DOHH2 (cell line): ENCODE results near the gene RBM24.

Experiments used
- EZH2phosphoT487 ChIP-seq: fragments of 200-600 bp; sonication (generic); IDR thresholded peaks from 2 replicates; pipeline ENCODE4 v1.6.1; 2017; ENCODE audit warnings: borderline replicate concordance, mild to moderate bottlenecking, antibody characterized with exemption, low read length, moderate library complexity, mixed read lengths
- TF ChIP-seq, protein P1 (sequence below): fragments of 200-600 bp; sonication (generic); IDR thresholded peaks from one replicate; pipeline ENCODE4 v1.5.1; 2014; ENCODE audit warnings: antibody characterized with exemption, mild to moderate bottlenecking, low read depth, low read length; ENCODE audit not compliant: poor library complexity, severe bottlenecking

DNA sequence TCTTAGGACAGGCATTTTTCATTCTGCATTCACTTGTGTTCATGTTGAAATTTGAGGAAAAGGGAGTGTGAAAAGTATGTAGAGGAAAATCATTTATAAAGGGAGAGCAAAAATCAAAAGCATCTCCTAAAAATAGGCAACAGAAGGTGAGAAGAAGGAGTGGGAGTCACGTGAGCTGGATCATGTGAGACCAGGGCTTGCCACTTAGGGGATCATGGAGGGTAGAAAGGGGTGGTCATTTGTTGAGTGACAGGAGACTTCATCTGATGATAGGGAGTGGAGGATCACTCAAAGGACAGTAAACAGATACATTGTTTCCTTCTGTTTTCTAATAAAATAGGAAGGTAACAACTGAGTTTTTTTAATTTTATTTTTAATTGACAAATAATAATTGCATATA lies 17.1 kb downstream of the RBM24 start:
- TF ChIP-seq, protein P1, sequence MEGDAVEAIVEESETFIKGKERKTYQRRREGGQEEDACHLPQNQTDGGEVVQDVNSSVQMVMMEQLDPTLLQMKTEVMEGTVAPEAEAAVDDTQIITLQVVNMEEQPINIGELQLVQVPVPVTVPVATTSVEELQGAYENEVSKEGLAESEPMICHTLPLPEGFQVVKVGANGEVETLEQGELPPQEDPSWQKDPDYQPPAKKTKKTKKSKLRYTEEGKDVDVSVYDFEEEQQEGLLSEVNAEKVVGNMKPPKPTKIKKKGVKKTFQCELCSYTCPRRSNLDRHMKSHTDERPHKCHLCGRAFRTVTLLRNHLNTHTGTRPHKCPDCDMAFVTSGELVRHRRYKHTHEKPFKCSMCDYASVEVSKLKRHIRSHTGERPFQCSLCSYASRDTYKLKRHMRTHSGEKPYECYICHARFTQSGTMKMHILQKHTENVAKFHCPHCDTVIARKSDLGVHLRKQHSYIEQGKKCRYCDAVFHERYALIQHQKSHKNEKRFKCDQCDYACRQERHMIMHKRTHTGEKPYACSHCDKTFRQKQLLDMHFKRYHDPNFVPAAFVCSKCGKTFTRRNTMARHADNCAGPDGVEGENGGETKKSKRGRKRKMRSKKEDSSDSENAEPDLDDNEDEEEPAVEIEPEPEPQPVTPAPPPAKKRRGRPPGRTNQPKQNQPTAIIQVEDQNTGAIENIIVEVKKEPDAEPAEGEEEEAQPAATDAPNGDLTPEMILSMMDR: no peak
- no peak for TF ChIP-seq EZH2phosphoT487
